ENCODE measurements around the gene TNP2.
"Not testable (repeated sequence)": the region's sequence is repeated elsewhere in the genome, so short reads cannot be mapped to it uniquely, and the experiment has no call there.

- not testable (repeated sequence) for TF ChIP-seq TARDBP (IDR thresholded peaks at IDR 0.05); BHLHE40 (IDR thresholded peaks at IDR 0.05; ENCODE audit: borderline replicate concordance)
These were observed 29.9 kb upstream of the TNP2 start for GRCh38 chr16:11298950-11299547.

All from HEK293T (cell line).